Astrocyte of the spinal cord (primary cell): ENCODE results near the gene ERCC2.

Experiments
- DNase-seq: peaks from one replicate; pipeline ENCODE4 v3.0.0; 2011; ENCODE audit warnings: low read depth, low spot score
- H3K4me3 ChIP-seq: 2 replicates; pipeline ENCODE4 v1.5.1; 2011; ENCODE audit warnings: low read depth, mild to moderate bottlenecking, low read length, moderate library complexity
- CTCF ChIP-seq: IDR thresholded peaks from 2 replicates; pipeline ENCODE4 v1.5.1; 2012; ENCODE audit warnings: low read depth, mild to moderate bottlenecking, low read length, inconsistent platforms
- in situ Hi-C: cut with HindIII; loops from 2 replicates; pipeline ENCODE4 v1.10.0; 2017; ENCODE audit warnings: low sequenced_read_pairs

ERCC2 gene

GRCh38 chr19:45356760-45357444, 13.5 kb downstream of the ERCC2 start:
- DNase-seq = no peak
- in situ Hi-C loops = no loop called here

GRCh38 chr19:45355910-45356309, 14.5 kb downstream of the ERCC2 start:
- H3K4me3 ChIP-seq = no peak overlapping the region
- in situ Hi-C loops = no loop called here
- no peak for DNase-seq
- no peak for TF ChIP-seq CTCF

More at GRCh38 chr19:45356760-45357444, 13.5 kb downstream of the ERCC2 start:
- H3K4me3 ChIP-seq = no peak overlapping the region
- TF ChIP-seq CTCF = no peak

GRCh38 chr19:45355402-45355801, 15.0 kb downstream of the ERCC2 start:
- in situ Hi-C loops = no loop called here
- no peak for TF ChIP-seq CTCF
- no peak overlapping the region for H3K4me3 ChIP-seq
- DNase-seq = no peak

GRCh38 chr19:45354241-45354842, 16.0 kb downstream of the ERCC2 start:
- DNase-seq = no peak
- no peak for TF ChIP-seq CTCF
- in situ Hi-C loops = no loop called here
- H3K4me3 ChIP-seq = no peak overlapping the region

- no peak for TF ChIP-seq CTCF
- no peak overlapping the region for H3K4me3 ChIP-seq
- DNase-seq = no peak
- in situ Hi-C loops = no loop called here
Observed at GRCh38 chr19:45352914-45353796, 17.2 kb downstream of the ERCC2 start.

GRCh38 chr19:45352471-45352870, 17.9 kb downstream of the ERCC2 start:
- no peak for DNase-seq
- TF ChIP-seq CTCF = no peak
- in situ Hi-C loops = no loop called here
- H3K4me3 ChIP-seq = no peak overlapping the region
